Gastrocnemius medialis (tissue), 4 donors: ENCODE measurements around the gene ZNF784. TPM values are rescaled to one million over a fixed set of nuclear protein-coding genes. Genes with fewer than 3 reads are reported as not detected.
A peak's percentile ranks its signal among the peaks of the same experiment; 100 is the strongest.

Source experiments
- ATAC-seq, 2 donors: fragments of 150-250 bp; one replicate each; pipeline ENCODE4 v1.9.1; 2016
- DNase-seq, 2 donors: peaks; one replicate each; pipeline ENCODE4 v3.0.0-alpha.2; 2019
- H3K27ac ChIP-seq, 4 donors: fragments of 200-600 bp; sonication (generic); 1 replicate in 1 of 4; 2 replicates in 3 of 4; pipeline ENCODE4 v1.5.1; 2016 to 2018; ENCODE audit warnings: mild to moderate bottlenecking in 2 of 4, moderate library complexity in 1 of 4
- H3K27me3 ChIP-seq, 3 donors: fragments of 200-600 bp; sonication (generic) in 2 of 3; 1 replicate in 1 of 3; 2 replicates in 2 of 3; pipeline versions ENCODE4 v1.5.1 to v1.6.0; 2016 to 2019; ENCODE audit warnings: mild to moderate bottlenecking in 1 of 3, moderate library complexity in 1 of 3
- H3K36me3 ChIP-seq, 2 donors: fragments of 200-600 bp; sonication (generic) in 1 of 2; one replicate each; pipeline ENCODE4 v1.5.1; 2017 to 2018
- H3K4me1 ChIP-seq, 2 donors: fragments of 200-600 bp; sonication (generic) in 1 of 2; one replicate each; pipeline ENCODE4 v1.5.1; 2016 to 2017; ENCODE audit warnings: mild to moderate bottlenecking in 2 of 2
- H3K4me3 ChIP-seq, 4 donors: fragments of 200-600 bp; sonication (generic) in 3 of 4; 1 replicate in 1 of 4; 2 replicates in 3 of 4; pipeline ENCODE4 v1.5.1; 2016 to 2019; ENCODE audit warnings: mild to moderate bottlenecking in 2 of 4
- H3K9me3 ChIP-seq, 3 donors: fragments of 200-600 bp; sonication (generic) in 2 of 3; 1 replicate in 1 of 3; 2 replicates in 2 of 3; pipeline ENCODE4 v1.5.1; 2016 to 2019
- CTCF ChIP-seq, 5 experiments: fragments of 450-650 bp in 3 of 5; fragments of 200-600 bp in 2 of 5; sonication (generic) in 2 of 5; IDR thresholded peaks in 4 of 5; conservative IDR thresholded peaks in 1 of 5; 1 replicate in 4 of 5; 2 replicates in 1 of 5; pipeline ENCODE4 v1.5.1; 2016 to 2019; ENCODE audit warnings: antibody characterized with exemption in 5 of 5, mild to moderate bottlenecking in 3 of 5, moderate library complexity in 3 of 5
- POLR2A ChIP-seq, 2 donors: fragments of 450-650 bp; IDR thresholded peaks; one replicate each; pipeline ENCODE4 v1.6.1; 2017; ENCODE audit warnings: antibody characterized with exemption in 2 of 2, mild to moderate bottlenecking in 2 of 2, moderate library complexity in 2 of 2
- in situ Hi-C, 4 donors: fragments of 200-750 bp; cut with MboI; loops; one replicate each; pipeline versions ENCODE4 v1.15.0 to v1.8.0; 2017; ENCODE audit warnings: low sequenced_read_pairs in 4 of 4
- intact Hi-C: fragments of 100-400 bp; cut with DNase I; formaldehyde crosslinking; loops from one replicate; pipeline ENCODE4 v1.15.1; 2023; ENCODE audit warnings: low total_unique reads
- total RNA-seq, 4 donors: library from RNA; depleted of rRNA; stranded (reverse); fragments of >200 nt; gene quantifications; one replicate each; pipeline versions ENCODE4 v1.1.0 to v1.2.3, GENCODE V29; 2016

The ZNF784 gene
- total RNA-seq, 4 donors from 2014 or later: 6.0 to 10.0 (median 8.2) TPM

DNA sequence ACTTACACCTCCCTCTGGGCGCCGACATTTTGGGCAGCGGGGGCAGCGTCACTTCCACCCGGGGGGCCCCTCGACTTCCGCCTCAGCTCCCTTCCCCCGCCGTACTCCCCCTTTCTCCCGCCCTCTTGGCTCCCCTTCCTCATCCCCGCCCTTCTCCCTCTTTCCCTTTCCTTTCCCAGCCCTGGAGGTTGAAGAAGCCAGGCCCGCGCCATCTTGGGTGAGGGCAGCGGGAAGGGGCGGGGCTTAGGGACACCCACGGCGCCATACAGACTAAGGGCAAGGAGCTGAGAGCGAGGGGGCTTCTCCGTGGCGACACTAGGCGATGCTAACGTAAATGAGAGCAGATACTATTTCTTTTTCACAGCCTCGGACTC is 24.9 kb downstream of the ZNF784 start, which contains the start of gene FIZ1:
FIZ1 (minus strand) TSS at position 50 of the 374 bp plus-strand sequence. CDS start 1,652 bp downstream, outside the sequence.
- Histone ChIP-seq H3K27ac (peak within 1 kb of the TSS; percentile 97 to 100 (median 98)), H3K36me3 (peaks cover 0 to 10% of the 10 kb centered on the region in 2 donors), H3K27me3 (no peaks in the 10 kb centered on the region), H3K9me3 (no peaks in the 10 kb centered on the region), H3K4me1 (peaks cover 14 to 28% of the 10 kb centered on the region in 2 donors), H3K4me3 (peak within 1 kb of the TSS; percentile 75 to 95 (median 86))
- DNase-seq (peak; percentile 99), ATAC-seq (peak; percentile 74 to 78)
- intact Hi-C loops (loop anchor here (1.0 to 5.0 kb wide), 8 partner anchors 19 to 482 kb away; partner anchors contain the start of genes PPP1R12C, TNNT1, ZNF579 and ZNF628), in situ Hi-C loops (loop anchor here in 1 of 4 donors (5.0 kb wide), 1 partner anchor 52 kb away; the partner anchor contains the start of gene SBK3)
- no peak for TF ChIP-seq POLR2A (IDR thresholded peaks at IDR 0.05)
- no peak for TF ChIP-seq CTCF (IDR thresholded peaks at IDR 0.05 in 4 of 5, conservative IDR thresholded peaks at IDR 0.05 in 1 of 5)

- peak overlapping the region; percentile 75 to 95 (median 86) for H3K4me3 ChIP-seq
- TF ChIP-seq POLR2A (IDR thresholded peaks at IDR 0.05) (peak; percentile 66 to 69), CTCF (IDR thresholded peaks at IDR 0.05 in 4 of 5, conservative IDR thresholded peaks at IDR 0.05 in 1 of 5) (no peak)
- no peaks in the 10 kb centered on the region for H3K9me3 ChIP-seq
- ATAC-seq (peak; percentile 50), DNase-seq (peak; percentile 92 to 95)
- H3K27me3 ChIP-seq: no peaks in the 10 kb centered on the region
- peaks cover 0 to 10% of the 10 kb centered on the region in 2 donors for H3K36me3 ChIP-seq
- in situ Hi-C loops (loop anchor here in 1 of 4 donors (5.0 kb wide), 1 partner anchor 52 kb away; the partner anchor contains the start of gene SBK3), intact Hi-C loops (loop anchor here (1.0 to 5.0 kb wide), 8 partner anchors 18 to 482 kb away; partner anchors contain the start of genes PPP1R12C, TNNT1, ZNF579 and ZNF628)
- peak overlapping the region; percentile 97 to 100 (median 98) for H3K27ac ChIP-seq
- H3K4me1 ChIP-seq: peaks cover 13 to 23% of the 10 kb centered on the region in 2 donors
Measured at GRCh38 chr19:55598719-55599467, 25.5 kb downstream of the ZNF784 start.

GRCh38 chr19:55598034-55598433 is 26.3 kb downstream of the ZNF784 start:
- TF ChIP-seq CTCF (IDR thresholded peaks at IDR 0.05 in 4 of 5, conservative IDR thresholded peaks at IDR 0.05 in 1 of 5) (no peak), POLR2A (IDR thresholded peaks at IDR 0.05) (no peak)
- ATAC-seq: no peak
- Histone ChIP-seq H3K9me3 (no peaks in the 10 kb centered on the region), H3K4me1 (peaks cover 13 to 23% of the 10 kb centered on the region in 2 donors), H3K27ac (peak overlapping the region; percentile 97 to 100 (median 98)), H3K4me3 (no peak overlapping the region), H3K27me3 (no peaks in the 10 kb centered on the region), H3K36me3 (peaks cover 0 to 10% of the 10 kb centered on the region in 2 donors)
- in situ Hi-C loops (loop anchor here in 1 of 4 donors (5.0 kb wide), 1 partner anchor 51 kb away; the partner anchor contains the start of gene SBK3), intact Hi-C loops (loop anchor here (2.0 to 5.0 kb wide), 6 partner anchors 17 to 451 kb away; partner anchors contain the start of genes TNNT1, ZNF579 and ZNF628)
- no peak for DNase-seq

- no peak for DNase-seq
- H3K4me3 ChIP-seq: no peak overlapping the region
- H3K9me3 ChIP-seq: no peaks in the 10 kb centered on the region
- no peaks in the 10 kb centered on the region for H3K27me3 ChIP-seq
- intact Hi-C loops (loop anchor here (5.0 kb wide), 3 partner anchors 35 to 450 kb away; partner anchors contain the start of gene TNNT1), in situ Hi-C loops (loop anchor here in 1 of 4 donors (5.0 kb wide), 1 partner anchor 50 kb away; the partner anchor contains the start of gene SBK3)
- H3K4me1 ChIP-seq: peaks cover 13 to 23% of the 10 kb centered on the region in 2 donors
- H3K27ac ChIP-seq: peak overlapping the region in 3 of 4 donors; percentile 97 to 100 (median 100)
- peaks cover 0 to 10% of the 10 kb centered on the region in 2 donors for H3K36me3 ChIP-seq
- TF ChIP-seq CTCF (IDR thresholded peaks at IDR 0.05 in 4 of 5, conservative IDR thresholded peaks at IDR 0.05 in 1 of 5): no peak
- ATAC-seq: no peak
Measured at GRCh38 chr19:55597501-55597921, 26.9 kb downstream of the ZNF784 start.
